Measurements from ENCODE around the gene PFN2. TPM values are rescaled to one million over a fixed set of nuclear protein-coding genes. Genes with fewer than 3 reads are reported as not detected.

The PFN2 gene
- total and polyA plus RNA-seq, 2 donors from 2014 or later: 93.2 to 253 TPM

DNA sequence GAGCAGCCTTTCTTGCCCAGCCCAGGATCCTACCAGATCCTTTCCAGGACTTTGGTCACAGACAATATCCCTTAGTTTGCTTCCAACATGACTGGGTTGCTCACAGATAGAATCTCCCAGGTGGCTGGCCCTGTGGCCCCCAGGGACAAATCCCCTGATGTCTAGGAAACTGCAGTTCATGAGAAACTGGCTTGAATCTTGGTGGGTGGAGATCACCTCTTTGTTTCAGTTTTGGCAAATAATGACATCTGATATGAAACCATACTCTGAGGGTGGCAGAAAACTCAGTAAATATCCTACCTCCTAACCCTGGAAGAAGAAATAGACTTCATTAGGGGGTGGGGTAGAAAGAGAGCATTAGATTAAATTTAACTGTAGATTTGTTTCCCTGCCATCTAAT, 44.1 kb upstream of the PFN2 start:
- H3K27ac ChIP-seq (ENCODE audit: low read depth in 2 of 2, low read length in 2 of 2): no peak overlapping the region

DNA sequence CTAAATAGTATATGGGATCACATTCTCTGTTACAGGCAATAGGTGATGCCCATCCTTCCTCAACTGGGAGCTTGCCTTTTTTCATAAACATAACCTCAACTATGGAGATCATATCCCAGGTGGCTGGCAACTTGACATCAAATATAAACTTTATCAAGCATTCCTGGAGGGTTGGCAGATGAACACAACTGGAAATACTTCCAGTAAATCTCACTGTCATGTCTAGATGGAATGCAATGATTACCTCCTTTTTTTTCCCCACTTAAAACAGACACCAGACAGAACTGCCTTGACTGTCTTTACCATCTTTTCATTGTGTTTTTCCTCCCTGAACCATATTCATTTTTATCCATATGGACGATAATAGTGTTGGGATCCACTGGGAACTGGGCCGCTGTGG, 43.1 kb upstream of the PFN2 start:
- FAIRE-seq (no peak), DNase-seq (no peak)
- intact Hi-C loops (cut with DNase I): no loop called here
- Histone ChIP-seq H3K9me3 (ENCODE audit: control insufficient read depth in 2 of 3, insufficient read depth in 1 of 3, low read length in 3 of 3) (no peaks in the 10 kb centered on the region), H3K27me3 (ENCODE audit: control insufficient read depth, insufficient read depth, low read length) (no peaks in the 10 kb centered on the region), H3K4me3 (ENCODE audit: low read length in 3 of 3) (no peak overlapping the region), H3K27ac (ENCODE audit: low read depth in 2 of 2, low read length in 2 of 2) (no peak overlapping the region), H3K9ac (ENCODE audit: low read length in 3 of 3) (no peak overlapping the region), H3K36me3 (ENCODE audit: control insufficient read depth in 2 of 3, insufficient read depth in 3 of 3, low read length in 3 of 3) (no peaks in the 10 kb centered on the region), H3K4me1 (ENCODE audit: control insufficient read depth in 2 of 3, insufficient read depth in 2 of 3, low read depth in 1 of 3, low read length in 3 of 3) (no peaks in the 10 kb centered on the region)
- TF ChIP-seq, protein P1, sequence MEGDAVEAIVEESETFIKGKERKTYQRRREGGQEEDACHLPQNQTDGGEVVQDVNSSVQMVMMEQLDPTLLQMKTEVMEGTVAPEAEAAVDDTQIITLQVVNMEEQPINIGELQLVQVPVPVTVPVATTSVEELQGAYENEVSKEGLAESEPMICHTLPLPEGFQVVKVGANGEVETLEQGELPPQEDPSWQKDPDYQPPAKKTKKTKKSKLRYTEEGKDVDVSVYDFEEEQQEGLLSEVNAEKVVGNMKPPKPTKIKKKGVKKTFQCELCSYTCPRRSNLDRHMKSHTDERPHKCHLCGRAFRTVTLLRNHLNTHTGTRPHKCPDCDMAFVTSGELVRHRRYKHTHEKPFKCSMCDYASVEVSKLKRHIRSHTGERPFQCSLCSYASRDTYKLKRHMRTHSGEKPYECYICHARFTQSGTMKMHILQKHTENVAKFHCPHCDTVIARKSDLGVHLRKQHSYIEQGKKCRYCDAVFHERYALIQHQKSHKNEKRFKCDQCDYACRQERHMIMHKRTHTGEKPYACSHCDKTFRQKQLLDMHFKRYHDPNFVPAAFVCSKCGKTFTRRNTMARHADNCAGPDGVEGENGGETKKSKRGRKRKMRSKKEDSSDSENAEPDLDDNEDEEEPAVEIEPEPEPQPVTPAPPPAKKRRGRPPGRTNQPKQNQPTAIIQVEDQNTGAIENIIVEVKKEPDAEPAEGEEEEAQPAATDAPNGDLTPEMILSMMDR (IDR thresholded peaks at IDR 0.05; ENCODE audit: borderline replicate concordance, extremely low read depth, insufficient read depth): no peak

More for the DNA sequence above, 44.1 kb upstream of the PFN2 start:
- Histone ChIP-seq H3K4me3 (ENCODE audit: low read length in 3 of 3) (no peak overlapping the region), H3K4me1 (ENCODE audit: control insufficient read depth in 2 of 3, insufficient read depth in 2 of 3, low read depth in 1 of 3, low read length in 3 of 3) (no peaks in the 10 kb centered on the region), H3K36me3 (ENCODE audit: control insufficient read depth in 2 of 3, insufficient read depth in 3 of 3, low read length in 3 of 3) (no peaks in the 10 kb centered on the region), H3K9ac (ENCODE audit: low read length in 3 of 3) (no peak overlapping the region), H3K9me3 (ENCODE audit: control insufficient read depth in 2 of 3, insufficient read depth in 1 of 3, low read length in 3 of 3) (no peaks in the 10 kb centered on the region), H3K27me3 (ENCODE audit: control insufficient read depth, insufficient read depth, low read length) (no peaks in the 10 kb centered on the region)
- FAIRE-seq (no peak), DNase-seq (no peak)
- intact Hi-C loops (cut with DNase I): no loop called here
- TF ChIP-seq, protein P1 (IDR thresholded peaks at IDR 0.05; ENCODE audit: borderline replicate concordance, extremely low read depth, insufficient read depth): no peak

- FAIRE-seq (no peak), DNase-seq (no peak)
- H3K27me3 ChIP-seq (ENCODE audit: control insufficient read depth, insufficient read depth, low read length): no peaks in the 10 kb centered on the region
- TF ChIP-seq, protein P1 (IDR thresholded peaks at IDR 0.05; ENCODE audit: borderline replicate concordance, extremely low read depth, insufficient read depth): no peak
- no peaks in the 10 kb centered on the region for H3K9me3 ChIP-seq (ENCODE audit: control insufficient read depth in 2 of 3, insufficient read depth in 1 of 3, low read length in 3 of 3)
- no peaks in the 10 kb centered on the region for H3K4me1 ChIP-seq (ENCODE audit: control insufficient read depth in 2 of 3, insufficient read depth in 2 of 3, low read depth in 1 of 3, low read length in 3 of 3)
- no peaks in the 10 kb centered on the region for H3K36me3 ChIP-seq (ENCODE audit: control insufficient read depth in 2 of 3, insufficient read depth in 3 of 3, low read length in 3 of 3)
- intact Hi-C loops (cut with DNase I): no loop called here
- no peak overlapping the region for H3K27ac ChIP-seq (ENCODE audit: low read depth in 2 of 2, low read length in 2 of 2)
- H3K4me3 ChIP-seq (ENCODE audit: low read length in 3 of 3): no peak overlapping the region
- H3K9ac ChIP-seq (ENCODE audit: low read length in 3 of 3): no peak overlapping the region
Observed at GRCh38 chr3:150006794-150007193, 36.1 kb upstream of the PFN2 start.

Data from kidney (tissue), 14 donors.